GDM1 (cell line): ENCODE results near the gene NOL11.
A peak's percentile ranks its signal among the peaks of the same experiment; 100 is the strongest.
"Not testable (repeated sequence)": the region's sequence is repeated elsewhere in the genome, so short reads cannot be mapped to it uniquely, and the experiment has no call there.

ENCODE experiments used
- DNase-seq: peaks from one replicate; lab custom pipeline; 2025; lab: John Stamatoyannopoulos, UW

Gene NOL11

GRCh38 chr17:67754001-67754400 lies 36.3 kb downstream of the NOL11 start:
- no peak for DNase-seq

- DNase-seq = not testable (repeated sequence)
Observed at GRCh38 chr17:67754686-67755085, 37.0 kb downstream of the NOL11 start.

- not testable (repeated sequence) for DNase-seq
Observed at GRCh38 chr17:67756766-67757165, 39.0 kb downstream of the NOL11 start.

- no peak for DNase-seq
Observed at GRCh38 chr17:67759355-67760171, 41.8 kb downstream of the NOL11 start.

DNA sequence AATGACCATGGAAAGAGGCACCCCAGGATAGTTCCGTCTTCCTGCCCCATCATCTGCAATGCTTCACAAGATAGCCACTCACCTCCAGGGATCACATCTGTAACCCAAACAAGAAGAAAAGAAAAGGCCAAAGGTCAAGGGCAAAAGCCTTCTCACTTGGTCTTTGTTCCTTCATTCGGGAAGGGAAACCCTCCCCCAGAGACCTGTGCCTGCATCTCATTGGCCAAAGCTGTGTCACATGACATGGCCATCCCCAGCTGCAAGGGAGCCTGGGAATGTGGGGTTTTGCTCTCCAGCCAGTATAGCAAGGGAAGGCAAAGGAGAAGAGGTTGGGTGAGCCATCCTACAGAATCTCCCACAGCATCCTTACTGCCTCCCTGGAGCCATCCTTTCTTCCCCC lies 47.9 kb downstream of the NOL11 start:
- DNase-seq = no peak

GRCh38 chr17:67769231-67769630 lies 51.5 kb downstream of the NOL11 start:
- peak; percentile 23 for DNase-seq

DNA sequence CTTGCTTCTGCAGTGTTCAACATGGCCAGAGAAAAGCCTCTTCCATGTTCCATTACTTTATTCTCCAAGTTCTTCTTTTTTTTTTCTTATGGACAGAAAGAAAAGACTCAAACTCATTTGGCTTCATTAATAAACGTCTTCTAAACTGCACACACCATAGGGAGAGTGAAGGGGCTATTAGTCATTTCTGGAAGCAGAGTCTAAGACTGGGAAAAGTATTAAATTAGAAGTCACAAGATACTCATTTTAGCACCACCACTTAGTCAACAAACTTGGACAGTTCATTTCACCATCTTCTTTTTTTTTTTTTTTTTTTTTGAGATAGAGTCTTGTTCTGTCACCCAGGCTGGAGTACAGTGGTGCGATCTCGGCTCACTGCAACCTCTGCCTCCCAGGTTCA lies 52.8 kb downstream of the NOL11 start:
- DNase-seq = no peak

DNA sequence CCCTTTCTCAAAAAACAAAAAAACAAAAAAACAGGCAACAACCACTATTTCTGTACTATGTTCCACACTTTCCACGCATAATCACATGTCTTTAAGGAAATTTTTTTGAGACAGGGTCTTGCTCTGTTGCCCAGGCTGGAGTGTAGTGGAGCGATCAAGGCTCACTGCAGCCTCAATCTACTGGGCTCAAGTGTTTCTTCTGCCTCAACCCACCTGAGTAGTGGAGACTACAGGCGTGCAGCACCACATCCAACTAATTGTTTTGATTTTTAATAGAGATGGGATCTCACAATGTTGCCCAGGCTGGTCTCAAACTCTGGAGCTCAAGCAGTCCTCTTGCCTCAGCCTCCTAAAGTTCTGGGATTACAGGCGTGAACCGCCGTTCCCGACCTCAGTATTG lies 54.9 kb downstream of the NOL11 start:
- DNase-seq = no peak

- DNase-seq = no peak
Observed at GRCh38 chr17:67773246-67773645, 55.5 kb downstream of the NOL11 start.

DNA sequence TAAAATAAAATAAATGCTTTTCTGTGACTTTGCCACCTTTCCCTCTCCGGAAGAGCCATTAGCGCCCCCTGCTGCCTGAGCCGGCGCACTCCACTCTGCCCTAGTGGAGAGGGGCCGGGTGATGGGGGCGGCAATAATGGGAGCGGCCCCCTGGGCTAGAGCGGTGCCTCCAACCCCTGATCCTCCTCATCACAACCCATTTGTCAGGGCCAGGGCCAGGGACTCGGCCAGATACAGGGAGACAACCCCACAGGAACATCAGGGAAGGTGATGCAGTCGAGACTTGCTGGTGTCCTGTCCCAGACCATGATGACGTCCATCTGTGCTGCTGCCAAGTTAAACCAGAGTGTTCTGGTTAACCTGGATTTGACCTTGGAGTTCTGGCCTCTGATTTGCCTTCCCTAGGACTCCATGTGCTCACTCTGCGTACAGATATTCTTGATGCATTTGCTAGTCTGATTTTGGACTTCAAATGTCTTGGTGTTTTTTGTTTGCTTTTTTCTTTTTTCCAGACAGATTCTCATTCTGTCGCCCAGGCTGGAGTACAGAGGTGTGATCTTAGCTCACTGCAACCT lies 61.4 kb downstream of the NOL11 start:
- DNase-seq = no peak

DNA sequence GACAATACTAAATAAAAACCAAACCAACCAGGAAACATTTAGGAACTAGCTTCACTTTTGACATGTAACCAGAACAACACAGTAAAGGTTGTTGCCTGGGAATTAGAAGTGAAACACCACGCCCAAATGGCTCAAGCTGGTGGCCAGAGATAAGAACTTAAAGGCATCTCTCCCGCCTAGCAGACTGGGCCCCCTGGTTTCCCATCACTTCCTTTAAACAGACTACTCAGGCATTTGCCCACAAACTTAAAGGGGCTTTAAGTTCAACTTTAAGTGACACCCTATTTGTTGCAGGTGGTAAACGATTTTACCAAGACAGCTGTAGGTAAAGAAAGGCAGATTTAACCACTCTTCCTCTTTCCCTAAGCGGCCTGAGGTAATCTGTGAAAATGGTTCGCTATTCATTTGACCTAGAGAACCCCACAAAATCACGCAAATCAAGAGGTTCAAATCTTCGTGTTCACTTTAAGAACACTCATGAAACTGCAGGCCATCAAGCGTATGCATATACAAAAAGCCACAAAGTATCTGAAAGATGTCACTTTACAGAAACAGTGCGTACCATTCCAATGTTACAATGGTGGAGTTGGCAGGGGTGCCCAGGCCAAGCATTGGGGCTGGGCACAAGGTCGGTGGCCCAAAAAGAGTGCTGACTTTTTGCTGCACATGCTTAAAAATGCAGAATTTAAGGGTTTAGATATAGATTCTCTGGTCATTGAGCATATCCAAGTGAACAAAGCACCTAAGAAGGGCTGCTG lies 66.8 kb downstream of the NOL11 start:
- peak; percentile 85 for DNase-seq

GRCh38 chr17:67785122-67785477 lies 67.4 kb downstream of the NOL11 start:
- DNase-seq = no peak

DNA sequence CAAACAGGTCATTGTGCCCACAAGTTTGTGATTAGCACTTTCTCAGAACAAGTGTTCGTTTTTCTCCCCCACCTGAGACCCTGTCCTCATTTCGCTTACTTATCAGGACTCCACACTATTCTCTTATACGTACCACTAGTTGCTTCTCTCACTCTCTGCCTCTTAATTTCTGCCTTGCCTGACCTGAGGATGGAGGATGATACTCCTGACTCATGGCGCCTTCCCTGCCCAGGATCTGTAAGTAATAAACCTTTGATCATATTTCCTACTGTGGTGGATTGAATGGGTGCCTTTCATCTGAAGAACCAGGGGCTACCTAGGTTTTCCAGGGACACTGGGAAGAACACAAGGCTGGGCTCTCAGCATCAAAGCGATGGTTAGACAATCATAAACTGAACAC lies 67.8 kb downstream of the NOL11 start:
- DNase-seq = no peak
